ENCODE results near the gene ST6GALNAC3. TPM values are rescaled to one million over a fixed set of nuclear protein-coding genes. Genes with fewer than 3 reads are reported as not detected.

The ST6GALNAC3 gene
- total RNA-seq, 1 donor from 2014 or later, result 23.6 TPM

- H3K27me3 Mint-ChIP-seq (ENCODE audit: insufficient read depth, low read depth), result peaks cover 2% of the 10 kb centered on the region
- Histone ChIP-seq H3K4me2 (no peak overlapping the region), H3K9me3 (ENCODE audit: low read depth) (no peaks in the 10 kb centered on the region), H3K4me3 (no peak overlapping the region), H3K4me1 (no peaks in the 10 kb centered on the region), H3K27ac (no peak overlapping the region), H3F3A (ENCODE audit: low read depth) (no peaks in the 10 kb centered on the region), H3K27me3 (no peaks in the 10 kb centered on the region), H3K9ac (no peak overlapping the region), H2AFZ (replicated peaks) (no peak overlapping the region), H4K20me1 (ENCODE audit: low read depth) (no peaks in the 10 kb centered on the region), H3K79me2 (ENCODE audit: low read depth) (no peaks in the 10 kb centered on the region), H3K36me3 (no peaks in the 10 kb centered on the region)
- no peak for TF ChIP-seq EZH2 (IDR thresholded peaks at IDR 0.05)
- no peak for TF ChIP-seq EZH2phosphoT487 (IDR thresholded peaks at IDR 0.05)
- no peak for TF ChIP-seq CTCF (IDR thresholded peaks at IDR 0.05)
- no peak overlapping the region for H3K4me3 Mint-ChIP-seq
- DNase-seq (ENCODE audit: low spot score), result no peak
- no peak overlapping the region for H3K27ac Mint-ChIP-seq
- H3K36me3 Mint-ChIP-seq, result peaks cover 9% of the 10 kb centered on the region
- no peaks in the 10 kb centered on the region for H3K4me1 Mint-ChIP-seq
- H3K9me3 Mint-ChIP-seq, result peaks cover 20% of the 10 kb centered on the region
Observed at GRCh38 chr1:76177615-76178014, 103.1 kb downstream of the ST6GALNAC3 start.

GRCh38 chr1:76179219-76179698 is 104.7 kb downstream of the ST6GALNAC3 start:
- Mint-ChIP-seq H3K27me3 (ENCODE audit: insufficient read depth, low read depth) (peaks cover 2% of the 10 kb centered on the region), H3K4me1 (no peaks in the 10 kb centered on the region), H3K36me3 (peaks cover 9% of the 10 kb centered on the region), H3K9me3 (peaks cover 9% of the 10 kb centered on the region), H3K27ac (peak overlapping the region; percentile 47), H3K4me3 (no peak overlapping the region)
- Histone ChIP-seq H2AFZ (replicated peaks) (no peak overlapping the region), H3K4me3 (no peak overlapping the region), H3K36me3 (no peaks in the 10 kb centered on the region), H3K27me3 (no peaks in the 10 kb centered on the region), H3K79me2 (ENCODE audit: low read depth) (no peaks in the 10 kb centered on the region), H3F3A (ENCODE audit: low read depth) (no peaks in the 10 kb centered on the region), H3K9me3 (ENCODE audit: low read depth) (no peaks in the 10 kb centered on the region), H3K9ac (no peak overlapping the region), H4K20me1 (ENCODE audit: low read depth) (no peaks in the 10 kb centered on the region), H3K27ac (no peak overlapping the region), H3K4me1 (no peaks in the 10 kb centered on the region), H3K4me2 (no peak overlapping the region)
- TF ChIP-seq EZH2phosphoT487 (IDR thresholded peaks at IDR 0.05) (no peak), CTCF (IDR thresholded peaks at IDR 0.05) (no peak), EZH2 (IDR thresholded peaks at IDR 0.05) (no peak)
- DNase-seq (ENCODE audit: low spot score), result no peak

GRCh38 chr1:76185207-76185606 is 110.7 kb downstream of the ST6GALNAC3 start:
- DNase-seq (ENCODE audit: low spot score), result no peak
- H3K4me2 ChIP-seq, result no peak overlapping the region
- Mint-ChIP-seq H3K4me1 (peaks cover 14% of the 10 kb centered on the region), H3K9me3 (peaks cover 5% of the 10 kb centered on the region), H3K4me3 (no peak overlapping the region), H3K27me3 (ENCODE audit: insufficient read depth, low read depth) (peaks cover 1% of the 10 kb centered on the region), H3K27ac (no peak overlapping the region), H3K36me3 (peaks cover 11% of the 10 kb centered on the region)
- no peaks in the 10 kb centered on the region for H3K4me1 ChIP-seq
- H2AFZ ChIP-seq (replicated peaks), result no peak overlapping the region
- no peaks in the 10 kb centered on the region for H3K79me2 ChIP-seq (ENCODE audit: low read depth)
- no peaks in the 10 kb centered on the region for H3K27me3 ChIP-seq
- H3F3A ChIP-seq (ENCODE audit: low read depth), result no peaks in the 10 kb centered on the region
- no peak for TF ChIP-seq EZH2phosphoT487 (IDR thresholded peaks at IDR 0.05)
- no peak for TF ChIP-seq CTCF (IDR thresholded peaks at IDR 0.05)
- no peak for TF ChIP-seq EZH2 (IDR thresholded peaks at IDR 0.05)
- no peaks in the 10 kb centered on the region for H3K9me3 ChIP-seq (ENCODE audit: low read depth)
- H3K9ac ChIP-seq, result no peak overlapping the region
- H3K27ac ChIP-seq, result no peak overlapping the region
- H3K4me3 ChIP-seq, result no peak overlapping the region
- no peaks in the 10 kb centered on the region for H3K36me3 ChIP-seq
- no peaks in the 10 kb centered on the region for H4K20me1 ChIP-seq (ENCODE audit: low read depth)
